K562 (cell line): Measurements from ENCODE around the gene TM7SF2. TPM values are rescaled to one million over a fixed set of nuclear protein-coding genes. Genes with fewer than 3 reads are reported as not detected.

ENCODE experiments used
- ADNP ChIP-seq: fragments of 200-800 bp; sonication (Bioruptor generic); IDR thresholded peaks from 2 replicates; pipeline ENCODE4 v1.6.1; 2016; ENCODE audit warnings: missing genetic modification characterization, missing compliant biosample characterization
- CHD4 ChIP-seq: fragments of 200-600 bp; sonication (generic); IDR thresholded peaks from 3 replicates; pipeline ENCODE4 v1.6.1; 2012; ENCODE audit warnings: low read depth, mild to moderate bottlenecking, mixed read lengths, low read length, inconsistent platforms; ENCODE audit not compliant: insufficient read depth, insufficient replicate concordance, poor library complexity, severe bottlenecking
- EWSR1 ChIP-seq: fragments of 450-650 bp; IDR thresholded peaks from 2 replicates; pipeline ENCODE4 v1.6.1; 2018; ENCODE audit warnings: borderline replicate concordance, mild to moderate bottlenecking, low read depth, moderate library complexity; ENCODE audit not compliant: partially characterized antibody
- KHSRP ChIP-seq: fragments of 450-650 bp; IDR thresholded peaks from 2 replicates; pipeline ENCODE4 v1.6.1; 2017
- MAFK ChIP-seq: IDR thresholded peaks from 2 replicates; pipeline ENCODE4 v1.6.1; 2011; ENCODE audit warnings: low read length, improper control_type of control experiment
- OTX1 ChIP-seq: fragments of 450-650 bp; formaldehyde crosslinking; IDR thresholded peaks from 2 replicates; pipeline ENCODE4 v1.4.0; 2022; ENCODE audit warnings: mild to moderate bottlenecking
- POLR2A ChIP-seq: fragments of 450-650 bp; conservative IDR thresholded peaks from 2 replicates; pipeline ENCODE4 v1.6.1; 2016
- TCF7L2 ChIP-seq: fragments of 150-350 bp; IDR thresholded peaks from 2 replicates; pipeline ENCODE4 v1.6.1; 2016; ENCODE audit warnings: low read depth, mild to moderate bottlenecking, low read length, moderate library complexity
- TGIF2 ChIP-seq: sonication (generic); formaldehyde crosslinking; IDR thresholded peaks from 2 replicates; pipeline ENCODE4 v1.8.1; 2022; ENCODE audit warnings: mild to moderate bottlenecking, missing genetic modification reagents, moderate library complexity
- ZFPM2 ChIP-seq: fragments of 250-450 bp; sonication (Bioruptor Pico); IDR thresholded peaks from 2 replicates; pipeline ENCODE4 v1.5.1; 2022; ENCODE audit warnings: mild to moderate bottlenecking
- ZNF174 ChIP-seq: fragments of 250-450 bp; sonication (Bioruptor Pico); IDR thresholded peaks from 2 replicates; pipeline ENCODE4 v1.4.0; 2020; ENCODE audit warnings: mild to moderate bottlenecking
- polyA plus RNA-seq, 8 experiments: library from polyadenylated mRNA; depleted of rRNA in 4 of 8; stranded (reverse) in 5 of 8; unstranded in 3 of 8; fragments of >200 nt; fragmentation: Nextera tagmentation in 2 of 8; fragmentation: Illumina TruSeq in 1 of 8; extraction: Ambion mirVana in 2 of 8; extraction: Trizol in 1 of 8; gene quantifications; 2 replicates each; pipeline versions ENCODE4 v1.2.1 to v1.2.3, GENCODE V29; 2011 to 2014; ENCODE audit warnings: inconsistent platforms in 1 of 8, missing spikeins in 1 of 8
- total RNA-seq, 7 experiments: library from RNA; depleted of rRNA in 6 of 7; stranded (reverse); fragments of >200 nt in 6 of 7; fragmentation: Illumina TruSeq in 2 of 7; extraction: Trizol in 2 of 7; gene quantifications; 2 replicates each; pipeline versions ENCODE4 v1.2.1 to v1.2.3, GENCODE V29; 2011 to 2021; ENCODE audit warnings: low replicate concordance in 1 of 7
- TF ChIP-seq, protein P1 (sequence below): fragments of 450-650 bp; conservative IDR thresholded peaks from 2 replicates; pipeline ENCODE4 v1.6.1; 2016; ENCODE audit warnings: missing genetic modification characterization, low read depth, mild to moderate bottlenecking, missing compliant biosample characterization, moderate library complexity
- TF ChIP-seq, protein P2 (sequence below): fragments of 250-450 bp; sonication (Bioruptor Pico); IDR thresholded peaks from 2 replicates; pipeline ENCODE4 v1.5.0; 2021; ENCODE audit warnings: mild to moderate bottlenecking, borderline replicate concordance
- TF ChIP-seq, protein P3 (sequence below): fragments of 200-800 bp; sonication (Bioruptor generic); IDR thresholded peaks from 2 replicates; pipeline ENCODE4 v1.6.1; 2017; ENCODE audit warnings: missing genetic modification characterization, missing compliant biosample characterization
- TF ChIP-seq, protein P4 (sequence below), 2 experiments: fragments of 450-650 bp in 1 of 2; IDR thresholded peaks; 2 replicates each; pipeline ENCODE4 v1.6.1; 2011 to 2017; ENCODE audit warnings: low read depth in 2 of 2, antibody characterized with exemption in 1 of 2, borderline replicate concordance in 1 of 2, low read length in 1 of 2, mild to moderate bottlenecking in 1 of 2, mixed read lengths in 1 of 2; ENCODE audit not compliant: control insufficient read depth in 1 of 2

Gene TM7SF2
- total and polyA plus RNA-seq, 9 of the 15 experiments (the other 6 are each of a cell fraction or from before 2014, with no cell fraction given), result 1.2 to 22.0 (median 14.3) TPM

DNA sequence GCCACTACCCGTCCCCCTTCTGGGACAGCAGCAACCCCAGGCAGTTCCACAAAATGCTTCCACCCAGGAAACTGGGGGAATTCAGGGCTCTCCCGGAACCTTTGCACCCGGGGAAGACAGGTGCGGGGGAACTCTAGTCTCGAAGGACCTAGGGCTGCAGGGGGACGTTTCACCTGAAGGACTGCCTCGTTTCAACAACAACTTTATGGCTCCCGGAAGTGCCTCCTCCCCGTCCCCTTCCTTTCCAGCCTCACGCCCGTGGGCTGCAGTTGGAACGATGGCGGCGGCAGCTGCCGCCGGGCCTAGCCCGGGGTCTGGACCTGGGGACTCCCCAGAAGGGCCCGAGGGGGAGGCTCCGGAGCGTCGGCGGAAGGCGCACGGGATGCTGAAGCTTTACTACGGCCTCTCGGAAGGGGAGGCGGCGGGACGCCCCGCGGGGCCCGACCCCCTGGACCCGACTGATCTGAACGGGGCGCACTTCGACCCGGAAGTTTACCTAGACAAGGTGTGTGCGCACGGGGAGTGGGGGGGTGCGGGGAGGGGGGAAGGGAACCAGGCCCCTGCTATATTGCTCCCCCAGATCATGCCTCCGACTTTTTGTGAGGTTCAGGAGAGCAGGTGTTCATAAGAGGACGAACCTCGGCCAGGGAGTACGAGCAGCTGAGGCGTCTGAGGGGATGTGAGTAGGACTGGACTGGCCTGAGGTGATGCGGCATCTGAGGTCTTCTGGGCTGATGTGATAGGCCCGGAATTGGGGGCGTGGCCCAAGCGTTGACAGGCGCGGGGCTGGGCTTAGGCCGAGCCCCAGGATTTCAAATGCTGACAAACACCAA, 15.5 kb upstream of the TM7SF2 start, which contains the start of gene VPS51 (continued):
- no peak for TF ChIP-seq ZNF174
- TF ChIP-seq POLR2A, result peak; percentile 94
- TF ChIP-seq, protein P1, sequence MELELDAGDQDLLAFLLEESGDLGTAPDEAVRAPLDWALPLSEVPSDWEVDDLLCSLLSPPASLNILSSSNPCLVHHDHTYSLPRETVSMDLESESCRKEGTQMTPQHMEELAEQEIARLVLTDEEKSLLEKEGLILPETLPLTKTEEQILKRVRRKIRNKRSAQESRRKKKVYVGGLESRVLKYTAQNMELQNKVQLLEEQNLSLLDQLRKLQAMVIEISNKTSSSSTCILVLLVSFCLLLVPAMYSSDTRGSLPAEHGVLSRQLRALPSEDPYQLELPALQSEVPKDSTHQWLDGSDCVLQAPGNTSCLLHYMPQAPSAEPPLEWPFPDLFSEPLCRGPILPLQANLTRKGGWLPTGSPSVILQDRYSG (tag), result no peak
- TF ChIP-seq, protein P2, sequence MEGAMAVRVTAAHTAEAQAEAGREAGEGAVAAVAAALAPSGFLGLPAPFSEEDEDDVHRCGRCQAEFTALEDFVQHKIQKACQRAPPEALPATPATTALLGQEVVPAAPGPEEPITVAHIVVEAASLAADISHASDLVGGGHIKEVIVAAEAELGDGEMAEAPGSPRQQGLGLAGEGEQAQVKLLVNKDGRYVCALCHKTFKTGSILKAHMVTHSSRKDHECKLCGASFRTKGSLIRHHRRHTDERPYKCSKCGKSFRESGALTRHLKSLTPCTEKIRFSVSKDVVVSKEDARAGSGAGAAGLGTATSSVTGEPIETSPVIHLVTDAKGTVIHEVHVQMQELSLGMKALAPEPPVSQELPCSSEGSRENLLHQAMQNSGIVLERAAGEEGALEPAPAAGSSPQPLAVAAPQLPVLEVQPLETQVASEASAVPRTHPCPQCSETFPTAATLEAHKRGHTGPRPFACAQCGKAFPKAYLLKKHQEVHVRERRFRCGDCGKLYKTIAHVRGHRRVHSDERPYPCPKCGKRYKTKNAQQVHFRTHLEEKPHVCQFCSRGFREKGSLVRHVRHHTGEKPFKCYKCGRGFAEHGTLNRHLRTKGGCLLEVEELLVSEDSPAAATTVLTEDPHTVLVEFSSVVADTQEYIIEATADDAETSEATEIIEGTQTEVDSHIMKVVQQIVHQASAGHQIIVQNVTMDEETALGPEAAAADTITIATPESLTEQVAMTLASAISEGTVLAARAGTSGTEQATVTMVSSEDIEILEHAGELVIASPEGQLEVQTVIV (CRISPR knock-in tag), result no peak
- peak; percentile 90 for TF ChIP-seq OTX1 (CRISPR knock-in tag)
- TF ChIP-seq EWSR1, result no peak
- TF ChIP-seq MAFK, result peak; percentile 59
- no peak for TF ChIP-seq KHSRP
- peak; percentile 36; the same call in 1 of the 2 replicates for TF ChIP-seq TCF7L2
- TF ChIP-seq, protein P3, sequence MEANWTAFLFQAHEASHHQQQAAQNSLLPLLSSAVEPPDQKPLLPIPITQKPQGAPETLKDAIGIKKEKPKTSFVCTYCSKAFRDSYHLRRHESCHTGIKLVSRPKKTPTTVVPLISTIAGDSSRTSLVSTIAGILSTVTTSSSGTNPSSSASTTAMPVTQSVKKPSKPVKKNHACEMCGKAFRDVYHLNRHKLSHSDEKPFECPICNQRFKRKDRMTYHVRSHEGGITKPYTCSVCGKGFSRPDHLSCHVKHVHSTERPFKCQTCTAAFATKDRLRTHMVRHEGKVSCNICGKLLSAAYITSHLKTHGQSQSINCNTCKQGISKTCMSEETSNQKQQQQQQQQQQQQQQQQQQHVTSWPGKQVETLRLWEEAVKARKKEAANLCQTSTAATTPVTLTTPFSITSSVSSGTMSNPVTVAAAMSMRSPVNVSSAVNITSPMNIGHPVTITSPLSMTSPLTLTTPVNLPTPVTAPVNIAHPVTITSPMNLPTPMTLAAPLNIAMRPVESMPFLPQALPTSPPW (CRISPR knock-in tag), result peak; percentile 87
- no peak for TF ChIP-seq TGIF2
- no peak for TF ChIP-seq ADNP (tag)
- TF ChIP-seq ZFPM2 (CRISPR knock-in tag), result 0 out of 2 replicates have a peak, but pooled peaks have one; percentile 45
- no peak for TF ChIP-seq CHD4
- TF ChIP-seq, protein P4, sequence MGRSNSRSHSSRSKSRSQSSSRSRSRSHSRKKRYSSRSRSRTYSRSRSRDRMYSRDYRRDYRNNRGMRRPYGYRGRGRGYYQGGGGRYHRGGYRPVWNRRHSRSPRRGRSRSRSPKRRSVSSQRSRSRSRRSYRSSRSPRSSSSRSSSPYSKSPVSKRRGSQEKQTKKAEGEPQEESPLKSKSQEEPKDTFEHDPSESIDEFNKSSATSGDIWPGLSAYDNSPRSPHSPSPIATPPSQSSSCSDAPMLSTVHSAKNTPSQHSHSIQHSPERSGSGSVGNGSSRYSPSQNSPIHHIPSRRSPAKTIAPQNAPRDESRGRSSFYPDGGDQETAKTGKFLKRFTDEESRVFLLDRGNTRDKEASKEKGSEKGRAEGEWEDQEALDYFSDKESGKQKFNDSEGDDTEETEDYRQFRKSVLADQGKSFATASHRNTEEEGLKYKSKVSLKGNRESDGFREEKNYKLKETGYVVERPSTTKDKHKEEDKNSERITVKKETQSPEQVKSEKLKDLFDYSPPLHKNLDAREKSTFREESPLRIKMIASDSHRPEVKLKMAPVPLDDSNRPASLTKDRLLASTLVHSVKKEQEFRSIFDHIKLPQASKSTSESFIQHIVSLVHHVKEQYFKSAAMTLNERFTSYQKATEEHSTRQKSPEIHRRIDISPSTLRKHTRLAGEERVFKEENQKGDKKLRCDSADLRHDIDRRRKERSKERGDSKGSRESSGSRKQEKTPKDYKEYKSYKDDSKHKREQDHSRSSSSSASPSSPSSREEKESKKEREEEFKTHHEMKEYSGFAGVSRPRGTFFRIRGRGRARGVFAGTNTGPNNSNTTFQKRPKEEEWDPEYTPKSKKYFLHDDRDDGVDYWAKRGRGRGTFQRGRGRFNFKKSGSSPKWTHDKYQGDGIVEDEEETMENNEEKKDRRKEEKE (IDR thresholded peaks at IDR 0.05; ENCODE audit: borderline replicate concordance in 1 of 2, control insufficient read depth in 1 of 2, low read depth in 2 of 2, low read length in 1 of 2), result peak in 1 of 2 experiments; percentile 98; a peak in 2 of 4 replicates
